K562 (cell line): Measurements from ENCODE around the gene KCNT1. TPM values are rescaled to one million over a fixed set of nuclear protein-coding genes. Genes with fewer than 3 reads are reported as not detected.

Source experiments
- ATAC-seq: fragments of 200-7000 bp; cut with Tn5 transposase; 3 replicates; pipeline ENCODE4 v1.9.1; 2020; ENCODE audit warnings: moderate library complexity
- BruUV-seq: library from RNA; stranded (reverse); fragments of 400-500 nt; replicated peaks from 2 replicates; lab custom pipeline; 2021; lab: Mats Ljungman, UMichigan
- CTCF ChIA-PET: fragments of 300-600 bp; formaldehyde crosslinking; extraction: SDS; loops from one replicate; lab custom pipeline; 2021; ENCODE audit warnings: low intra/inter-chr PET ratio; lab: Yijun Ruan, JAX
- POLR2A ChIA-PET: fragments of 300-600, 350-650 bp; sonication (Branson Sonifier 250); formaldehyde crosslinking; extraction: SDS; loops from one replicate; lab custom pipeline; 2021; ENCODE audit warnings: antibody characterized with exemption, inconsistent platforms; lab: Yijun Ruan, JAX
- DNase-seq, 4 experiments: peaks; one replicate each; pipeline versions ENCODE4 v3.0.0 to v3.0.0-alpha.2; 2011 to 2018; ENCODE audit warnings: low spot score in 3 of 4, mixed read lengths in 3 of 4; ENCODE audit errors: extremely low read depth in 1 of 4
- FAIRE-seq: peaks from 2 replicates; lab custom pipeline; 2011; peaks lifted over from hg19 to GRCh38; lab: Jason Lieb, UNC
- H2AFZ ChIP-seq: 2 replicates; pipeline ENCODE4 v1.6.0; 2011; ENCODE audit warnings: low read depth, low read length, control low read depth, inconsistent platforms
- H3K27ac ChIP-seq: fragments of 200-600 bp; 3 replicates; pipeline ENCODE4 v1.8.0; 2011; ENCODE audit warnings: low read depth, mild to moderate bottlenecking, control low read depth, inconsistent platforms, low read length, moderate library complexity, mixed read lengths; ENCODE audit errors: extremely low read depth
- H3K27me3 ChIP-seq, 2 experiments: fragments of 300-600 bp in 1 of 2; 2 replicates in 1 of 2; 3 replicates in 1 of 2; pipeline versions ENCODE4 v1.6.0 to v1.8.0; 2011; ENCODE audit warnings: inconsistent platforms in 2 of 2, low read length in 2 of 2, mild to moderate bottlenecking in 1 of 2, mixed read lengths in 1 of 2, moderate library complexity in 1 of 2; ENCODE audit not compliant: control insufficient read depth in 2 of 2, insufficient read depth in 2 of 2
- H3K36me3 ChIP-seq: fragments of 300-600 bp; 3 replicates; pipeline ENCODE4 v1.8.0; 2011; ENCODE audit warnings: mild to moderate bottlenecking, low read length, inconsistent platforms; ENCODE audit not compliant: control insufficient read depth, insufficient read depth
- H3K4me1 ChIP-seq, 2 experiments: fragments of 200-600 bp in 1 of 2; replicated peaks in 1 of 2; 2 replicates in 1 of 2; 3 replicates in 1 of 2; pipeline versions ENCODE4 v1.5.1 to v1.8.0; 2011; ENCODE audit warnings: inconsistent platforms in 2 of 2, low read length in 2 of 2, mild to moderate bottlenecking in 1 of 2, mixed read lengths in 1 of 2, moderate library complexity in 1 of 2; ENCODE audit not compliant: control insufficient read depth in 2 of 2, insufficient read depth in 2 of 2
- H3K4me2 ChIP-seq: 2 replicates; pipeline ENCODE4 v1.6.1; 2011; ENCODE audit warnings: low read length, control low read depth, inconsistent platforms, mixed read lengths; ENCODE audit not compliant: insufficient read depth
- H3K4me3 ChIP-seq: fragments of 200-600 bp; sonication (generic), shearing (Covaris generic); 2 replicates; pipeline ENCODE4 v1.5.1; 2016; ENCODE audit warnings: control low read depth, inconsistent platforms
- H3K79me2 ChIP-seq: fragments of 200-600 bp; 3 replicates; pipeline ENCODE4 v1.8.0; 2011; ENCODE audit warnings: low read length, inconsistent platforms; ENCODE audit not compliant: control insufficient read depth, insufficient read depth
- H3K9ac ChIP-seq, 2 experiments: 2 replicates each; pipeline versions ENCODE4 v1.6.0 to v1.6.1; 2011; ENCODE audit warnings: low read depth in 2 of 2, low read length in 2 of 2, control low read depth in 1 of 2, inconsistent platforms in 1 of 2, mild to moderate bottlenecking in 1 of 2, mixed read lengths in 1 of 2; ENCODE audit not compliant: insufficient read depth in 1 of 2
- H3K9me1 ChIP-seq: one replicate; pipeline ENCODE4 v1.6.0; 2011; ENCODE audit warnings: inconsistent platforms, mild to moderate bottlenecking, low read length, moderate library complexity; ENCODE audit not compliant: control insufficient read depth, insufficient read depth
- H3K9me3 ChIP-seq: replicated peaks from 2 replicates; pipeline ENCODE4 v1.5.1; 2011; ENCODE audit warnings: low read depth, low read length, inconsistent platforms; ENCODE audit not compliant: control insufficient read depth, insufficient read depth
- H4K20me1 ChIP-seq: replicated peaks from 2 replicates; pipeline ENCODE4 v1.6.1; 2011; ENCODE audit warnings: low read length, inconsistent platforms, mixed read lengths; ENCODE audit not compliant: control insufficient read depth, insufficient read depth
- EHMT2 ChIP-seq: fragments of 450-650 bp; IDR thresholded peaks from 2 replicates; pipeline ENCODE4 v1.6.1; 2018; ENCODE audit warnings: antibody characterized with exemption
- THRB ChIP-seq: fragments of 450-650 bp; formaldehyde crosslinking; conservative IDR thresholded peaks from 2 replicates; pipeline ENCODE4 v1.4.0; 2022; ENCODE audit warnings: mild to moderate bottlenecking, missing genetic modification characterization
- ZNF57 ChIP-seq: fragments of 450-650 bp; formaldehyde crosslinking; IDR thresholded peaks from 2 replicates; pipeline ENCODE4 v1.4.0; 2020; ENCODE audit warnings: mild to moderate bottlenecking, moderate library complexity
- WGBS: fragments of 100-300 bp; shearing (Covaris generic); methylation state at CpG from one replicate; pipeline ENCODE4 v1.1.6; 2016; ENCODE audit warnings: low coverage, mixed read lengths; ENCODE audit not compliant: insufficient coverage; ENCODE audit errors: missing lambda C conversion rate; 5-methylcytosine and 5-hydroxymethylcytosine counted together
- in situ Hi-C: fragments of 300-500 bp; cut with MboI; formaldehyde crosslinking; loops from 4 replicates; pipeline ENCODE4 v1.15.0; 2018; ENCODE audit warnings: inconsistent platforms, mixed read lengths
- intact Hi-C: fragments of 100-400 bp; cut with micrococcal nuclease; formaldehyde crosslinking; loops from 2 replicates; pipeline ENCODE4 v1.14.2; 2022
- polyA plus RNA-seq, 8 experiments: library from polyadenylated mRNA; depleted of rRNA in 4 of 8; stranded (reverse) in 5 of 8; unstranded in 3 of 8; fragments of >200 nt; fragmentation: Nextera tagmentation in 2 of 8; fragmentation: Illumina TruSeq in 1 of 8; extraction: Ambion mirVana in 2 of 8; extraction: Trizol in 1 of 8; gene quantifications; 2 replicates each; pipeline versions ENCODE4 v1.2.1 to v1.2.3, GENCODE V29; 2011 to 2014; ENCODE audit warnings: inconsistent platforms in 1 of 8, missing spikeins in 1 of 8
- total RNA-seq, 7 experiments: library from RNA; depleted of rRNA in 6 of 7; stranded (reverse); fragments of >200 nt in 6 of 7; fragmentation: Illumina TruSeq in 2 of 7; extraction: Trizol in 2 of 7; gene quantifications; 2 replicates each; pipeline versions ENCODE4 v1.2.1 to v1.2.3, GENCODE V29; 2011 to 2021; ENCODE audit warnings: low replicate concordance in 1 of 7

KCNT1 gene
- total and polyA plus RNA-seq, 9 of the 15 experiments (the other 6 are each of a cell fraction or from before 2014, with no cell fraction given) = 0.05 TPM; not detected in 8

- Histone ChIP-seq H3K4me2 (no peak overlapping the region), H3K79me2 (no peaks in the 10 kb centered on the region), H3K27ac (no peak overlapping the region; the same call in 2 of the 3 replicates), H3K4me1 (peaks cover 0 to 48% of the 10 kb centered on the region in 2 experiments; a peak in 2 of 5 replicates), H2AFZ (no peak overlapping the region), H3K9me3 (no peaks in the 10 kb centered on the region), H3K4me3 (no peak overlapping the region), H3K27me3 (peaks cover 3 to 74% of the 10 kb centered on the region in 2 experiments; a peak in 3 of 5 replicates), H3K36me3 (no peaks in the 10 kb centered on the region), H3K9ac (no peak overlapping the region), H3K9me1 (peaks cover 6% of the 10 kb centered on the region), H4K20me1 (peaks cover 17% of the 10 kb centered on the region)
- intact Hi-C loops = no loop called here
- DNase-seq = no peak
- 12% methylated on average over 9 of the region's 11 CpGs for WGBS
- in situ Hi-C loops = no loop called here
- CTCF ChIA-PET = no interaction called here
- TF ChIP-seq EHMT2 = 0 out of 2 replicates have a peak, but pooled peaks have one; percentile 10
- TF ChIP-seq THRB (CRISPR knock-in tag) = no peak
- TF ChIP-seq ZNF57 = no peak
- POLR2A ChIA-PET = no interaction called here
- ATAC-seq = peak; percentile 33
- FAIRE-seq = no peak
- no TSS peak for BruUV-seq
Measured at GRCh38 chr9:135773530-135774238, 71.7 kb downstream of the KCNT1 start.
